K562 (cell line): ENCODE results near the gene SLC13A3. TPM values are rescaled to one million over a fixed set of nuclear protein-coding genes. Genes with fewer than 3 reads are reported as not detected.

ENCODE experiments used
- ATAC-seq: fragments of 200-7000 bp; cut with Tn5 transposase; 3 replicates; pipeline ENCODE4 v1.9.1; 2020; ENCODE audit warnings: moderate library complexity
- BruUV-seq: library from RNA; stranded (reverse); fragments of 400-500 nt; replicated peaks from 2 replicates; lab custom pipeline; 2021; lab: Mats Ljungman, UMichigan
- CTCF ChIA-PET: fragments of 300-600 bp; formaldehyde crosslinking; extraction: SDS; loops from one replicate; lab custom pipeline; 2021; ENCODE audit warnings: low intra/inter-chr PET ratio; lab: Yijun Ruan, JAX
- POLR2A ChIA-PET: fragments of 300-600, 350-650 bp; sonication (Branson Sonifier 250); formaldehyde crosslinking; extraction: SDS; loops from one replicate; lab custom pipeline; 2021; ENCODE audit warnings: antibody characterized with exemption, inconsistent platforms; lab: Yijun Ruan, JAX
- DNase-seq, 4 experiments: peaks; one replicate each; pipeline versions ENCODE4 v3.0.0 to v3.0.0-alpha.2; 2011 to 2018; ENCODE audit warnings: low spot score in 3 of 4, mixed read lengths in 3 of 4; ENCODE audit errors: extremely low read depth in 1 of 4
- FAIRE-seq: peaks from 2 replicates; lab custom pipeline; 2011; peaks lifted over from hg19 to GRCh38; lab: Jason Lieb, UNC
- H2AFZ ChIP-seq: 2 replicates; pipeline ENCODE4 v1.6.0; 2011; ENCODE audit warnings: low read depth, low read length, control low read depth, inconsistent platforms
- H3K27ac ChIP-seq: fragments of 200-600 bp; 3 replicates; pipeline ENCODE4 v1.8.0; 2011; ENCODE audit warnings: low read depth, mild to moderate bottlenecking, control low read depth, inconsistent platforms, low read length, moderate library complexity, mixed read lengths; ENCODE audit errors: extremely low read depth
- H3K27me3 ChIP-seq, 2 experiments: fragments of 300-600 bp in 1 of 2; 2 replicates in 1 of 2; 3 replicates in 1 of 2; pipeline versions ENCODE4 v1.6.0 to v1.8.0; 2011; ENCODE audit warnings: inconsistent platforms in 2 of 2, low read length in 2 of 2, mild to moderate bottlenecking in 1 of 2, mixed read lengths in 1 of 2, moderate library complexity in 1 of 2; ENCODE audit not compliant: control insufficient read depth in 2 of 2, insufficient read depth in 2 of 2
- H3K36me3 ChIP-seq: fragments of 300-600 bp; 3 replicates; pipeline ENCODE4 v1.8.0; 2011; ENCODE audit warnings: mild to moderate bottlenecking, low read length, inconsistent platforms; ENCODE audit not compliant: control insufficient read depth, insufficient read depth
- H3K4me1 ChIP-seq, 2 experiments: fragments of 200-600 bp in 1 of 2; replicated peaks in 1 of 2; 2 replicates in 1 of 2; 3 replicates in 1 of 2; pipeline versions ENCODE4 v1.5.1 to v1.8.0; 2011; ENCODE audit warnings: inconsistent platforms in 2 of 2, low read length in 2 of 2, mild to moderate bottlenecking in 1 of 2, mixed read lengths in 1 of 2, moderate library complexity in 1 of 2; ENCODE audit not compliant: control insufficient read depth in 2 of 2, insufficient read depth in 2 of 2
- H3K4me2 ChIP-seq: 2 replicates; pipeline ENCODE4 v1.6.1; 2011; ENCODE audit warnings: low read length, control low read depth, inconsistent platforms, mixed read lengths; ENCODE audit not compliant: insufficient read depth
- H3K4me3 ChIP-seq: fragments of 200-600 bp; sonication (generic), shearing (Covaris generic); 2 replicates; pipeline ENCODE4 v1.5.1; 2016; ENCODE audit warnings: control low read depth, inconsistent platforms
- H3K79me2 ChIP-seq: fragments of 200-600 bp; 3 replicates; pipeline ENCODE4 v1.8.0; 2011; ENCODE audit warnings: low read length, inconsistent platforms; ENCODE audit not compliant: control insufficient read depth, insufficient read depth
- H3K9ac ChIP-seq, 2 experiments: 2 replicates each; pipeline versions ENCODE4 v1.6.0 to v1.6.1; 2011; ENCODE audit warnings: low read depth in 2 of 2, low read length in 2 of 2, control low read depth in 1 of 2, inconsistent platforms in 1 of 2, mild to moderate bottlenecking in 1 of 2, mixed read lengths in 1 of 2; ENCODE audit not compliant: insufficient read depth in 1 of 2
- H3K9me1 ChIP-seq: one replicate; pipeline ENCODE4 v1.6.0; 2011; ENCODE audit warnings: inconsistent platforms, mild to moderate bottlenecking, low read length, moderate library complexity; ENCODE audit not compliant: control insufficient read depth, insufficient read depth
- H3K9me3 ChIP-seq: replicated peaks from 2 replicates; pipeline ENCODE4 v1.5.1; 2011; ENCODE audit warnings: low read depth, low read length, inconsistent platforms; ENCODE audit not compliant: control insufficient read depth, insufficient read depth
- H4K20me1 ChIP-seq: replicated peaks from 2 replicates; pipeline ENCODE4 v1.6.1; 2011; ENCODE audit warnings: low read length, inconsistent platforms, mixed read lengths; ENCODE audit not compliant: control insufficient read depth, insufficient read depth
- ADNP ChIP-seq: fragments of 200-800 bp; sonication (Bioruptor generic); IDR thresholded peaks from 2 replicates; pipeline ENCODE4 v1.6.1; 2016; ENCODE audit warnings: missing genetic modification characterization, missing compliant biosample characterization
- BCOR ChIP-seq: fragments of 450-650 bp; IDR thresholded peaks from 2 replicates; pipeline ENCODE4 v1.6.1; 2016
- BRD4 ChIP-seq: fragments of 200-600 bp; sonication (generic); IDR thresholded peaks from 2 replicates; pipeline ENCODE4 v1.6.1; 2017; ENCODE audit warnings: inconsistent platforms
- HEY1 ChIP-seq: fragments of 250-450 bp; sonication (Bioruptor Pico); IDR thresholded peaks from 2 replicates; pipeline ENCODE4 v1.5.0; 2020; ENCODE audit warnings: mild to moderate bottlenecking, moderate library complexity, borderline replicate concordance
- KDM1A ChIP-seq, 2 experiments: fragments of 450-650 bp; IDR thresholded peaks; 2 replicates each; pipeline ENCODE4 v1.6.1; 2016; ENCODE audit warnings: mild to moderate bottlenecking in 2 of 2
- MCM7 ChIP-seq, 2 experiments: fragments of 450-650 bp; IDR thresholded peaks; 2 replicates each; pipeline ENCODE4 v1.6.1; 2016 to 2018
- NR2C2 ChIP-seq, 2 experiments: fragments of 200-800 bp in 1 of 2; sonication (Bioruptor generic) in 1 of 2; sonication (generic) in 1 of 2; formaldehyde crosslinking in 1 of 2; IDR thresholded peaks; 2 replicates each; pipeline versions ENCODE4 v1.6.1 to v1.8.0; 2016 to 2022; ENCODE audit warnings: mild to moderate bottlenecking in 1 of 2, missing compliant biosample characterization in 1 of 2, missing genetic modification characterization in 1 of 2, missing genetic modification reagents in 1 of 2
- RBM25 ChIP-seq: fragments of 200-400 bp; formaldehyde crosslinking; IDR thresholded peaks from 2 replicates; pipeline ENCODE4 v1.6.1; 2018; ENCODE audit warnings: low read length, low read depth, moderate library complexity; ENCODE audit not compliant: severe bottlenecking
- WGBS: fragments of 100-300 bp; shearing (Covaris generic); methylation state at CpG from one replicate; pipeline ENCODE4 v1.1.6; 2016; ENCODE audit warnings: low coverage, mixed read lengths; ENCODE audit not compliant: insufficient coverage; ENCODE audit errors: missing lambda C conversion rate; 5-methylcytosine and 5-hydroxymethylcytosine counted together
- in situ Hi-C: fragments of 300-500 bp; cut with MboI; formaldehyde crosslinking; loops from 4 replicates; pipeline ENCODE4 v1.15.0; 2018; ENCODE audit warnings: inconsistent platforms, mixed read lengths
- intact Hi-C: fragments of 100-400 bp; cut with micrococcal nuclease; formaldehyde crosslinking; loops from 2 replicates; pipeline ENCODE4 v1.14.2; 2022
- polyA plus RNA-seq, 8 experiments: library from polyadenylated mRNA; depleted of rRNA in 4 of 8; stranded (reverse) in 5 of 8; unstranded in 3 of 8; fragments of >200 nt; fragmentation: Nextera tagmentation in 2 of 8; fragmentation: Illumina TruSeq in 1 of 8; extraction: Ambion mirVana in 2 of 8; extraction: Trizol in 1 of 8; gene quantifications; 2 replicates each; pipeline versions ENCODE4 v1.2.1 to v1.2.3, GENCODE V29; 2011 to 2014; ENCODE audit warnings: inconsistent platforms in 1 of 8, missing spikeins in 1 of 8
- total RNA-seq, 7 experiments: library from RNA; depleted of rRNA in 6 of 7; stranded (reverse); fragments of >200 nt in 6 of 7; fragmentation: Illumina TruSeq in 2 of 7; extraction: Trizol in 2 of 7; gene quantifications; 2 replicates each; pipeline versions ENCODE4 v1.2.1 to v1.2.3, GENCODE V29; 2011 to 2021; ENCODE audit warnings: low replicate concordance in 1 of 7
- TF ChIP-seq, protein P1 (sequence below), 2 experiments: fragments of 450-650 bp; IDR thresholded peaks; 2 replicates each; pipeline ENCODE4 v1.6.1; 2018; ENCODE audit warnings: mild to moderate bottlenecking in 2 of 2, low read depth in 1 of 2; ENCODE audit not compliant: partially characterized antibody in 2 of 2
- TF ChIP-seq, protein P2 (sequence below): sonication (generic); formaldehyde crosslinking; IDR thresholded peaks from 2 replicates; pipeline ENCODE4 v1.8.0; 2023; ENCODE audit warnings: mild to moderate bottlenecking, missing genetic modification reagents
- TF ChIP-seq, protein P3 (sequence below): fragments of 450-650 bp; IDR thresholded peaks from 2 replicates; pipeline ENCODE4 v1.6.1; 2016; ENCODE audit warnings: missing biosample characterization, missing genetic modification characterization

SLC13A3 gene
- total and polyA plus RNA-seq, 9 of the 15 experiments (the other 6 are each of a cell fraction or from before 2014, with no cell fraction given) = 5.5 to 16.4 (median 8.5) TPM

DNA sequence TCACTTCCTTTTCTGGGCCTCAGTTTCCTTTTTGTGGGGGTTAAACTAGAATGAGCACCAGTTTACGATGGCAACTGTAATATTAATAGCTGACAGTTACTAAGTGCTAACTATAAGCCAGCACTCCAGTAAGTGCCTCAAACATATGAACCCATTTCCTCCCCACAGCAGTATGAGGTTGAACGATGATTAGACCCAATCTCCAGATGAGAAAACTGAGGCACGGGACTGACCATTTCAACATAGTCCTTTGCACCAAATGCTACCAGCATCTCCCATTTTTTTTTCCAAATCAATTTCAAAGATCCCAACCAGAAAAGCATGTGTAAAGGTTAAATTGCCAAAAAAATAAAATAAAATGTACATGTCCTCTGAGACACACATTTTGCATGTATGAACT, 7.1 kb downstream of the SLC13A3 start:
- intact Hi-C loops (loop anchor here (10.0 kb wide), 1 partner anchor 79 kb away; no protein-coding TSS in a partner anchor), in situ Hi-C loops (no loop called here)
- Histone ChIP-seq H2AFZ (no peak overlapping the region), H3K9me3 (no peaks in the 10 kb centered on the region), H3K9ac (no peak overlapping the region), H3K36me3 (no peaks in the 10 kb centered on the region), H3K27ac (no peak overlapping the region), H3K4me2 (no peak overlapping the region), H3K9me1 (no peaks in the 10 kb centered on the region), H3K79me2 (no peaks in the 10 kb centered on the region), H3K4me1 (peaks cover 9% of the 10 kb centered on the region in 2 experiments; a peak in 3 of 5 replicates), H3K27me3 (no peaks in the 10 kb centered on the region), H3K4me3 (no peak overlapping the region), H4K20me1 (no peaks in the 10 kb centered on the region; the same call in 1 of the 2 replicates)
- CTCF ChIA-PET = no interaction called here
- 90% methylated on average over 3 of the region's 3 CpGs for WGBS
- ATAC-seq = no peak
- no TSS peak for BruUV-seq
- no peak for DNase-seq
- no peak for FAIRE-seq
- POLR2A ChIA-PET = interaction anchor here (1.2 kb wide), 1 partner anchor 14 kb away, joined by 3 read pairs; no protein-coding TSS in a partner anchor
- TF ChIP-seq MCM7 (IDR thresholded peaks at IDR 0.05) (no peak), HEY1 (CRISPR knock-in tag) (no peak), KDM1A (IDR thresholded peaks at IDR 0.05) (peak; percentile 32 to 50; a peak in 2 of 4 replicates), RBM25 (peak; percentile 86), ADNP (peak; percentile 56; the same call in 1 of the 2 replicates), BCOR (peak; percentile 86), BRD4 (no peak), NR2C2 (CRISPR knock-in tag; IDR thresholded peaks at IDR 0.05) (no peak), NR2C2 (tag; IDR thresholded peaks at IDR 0.05) (no peak)
- TF ChIP-seq, protein P1, sequence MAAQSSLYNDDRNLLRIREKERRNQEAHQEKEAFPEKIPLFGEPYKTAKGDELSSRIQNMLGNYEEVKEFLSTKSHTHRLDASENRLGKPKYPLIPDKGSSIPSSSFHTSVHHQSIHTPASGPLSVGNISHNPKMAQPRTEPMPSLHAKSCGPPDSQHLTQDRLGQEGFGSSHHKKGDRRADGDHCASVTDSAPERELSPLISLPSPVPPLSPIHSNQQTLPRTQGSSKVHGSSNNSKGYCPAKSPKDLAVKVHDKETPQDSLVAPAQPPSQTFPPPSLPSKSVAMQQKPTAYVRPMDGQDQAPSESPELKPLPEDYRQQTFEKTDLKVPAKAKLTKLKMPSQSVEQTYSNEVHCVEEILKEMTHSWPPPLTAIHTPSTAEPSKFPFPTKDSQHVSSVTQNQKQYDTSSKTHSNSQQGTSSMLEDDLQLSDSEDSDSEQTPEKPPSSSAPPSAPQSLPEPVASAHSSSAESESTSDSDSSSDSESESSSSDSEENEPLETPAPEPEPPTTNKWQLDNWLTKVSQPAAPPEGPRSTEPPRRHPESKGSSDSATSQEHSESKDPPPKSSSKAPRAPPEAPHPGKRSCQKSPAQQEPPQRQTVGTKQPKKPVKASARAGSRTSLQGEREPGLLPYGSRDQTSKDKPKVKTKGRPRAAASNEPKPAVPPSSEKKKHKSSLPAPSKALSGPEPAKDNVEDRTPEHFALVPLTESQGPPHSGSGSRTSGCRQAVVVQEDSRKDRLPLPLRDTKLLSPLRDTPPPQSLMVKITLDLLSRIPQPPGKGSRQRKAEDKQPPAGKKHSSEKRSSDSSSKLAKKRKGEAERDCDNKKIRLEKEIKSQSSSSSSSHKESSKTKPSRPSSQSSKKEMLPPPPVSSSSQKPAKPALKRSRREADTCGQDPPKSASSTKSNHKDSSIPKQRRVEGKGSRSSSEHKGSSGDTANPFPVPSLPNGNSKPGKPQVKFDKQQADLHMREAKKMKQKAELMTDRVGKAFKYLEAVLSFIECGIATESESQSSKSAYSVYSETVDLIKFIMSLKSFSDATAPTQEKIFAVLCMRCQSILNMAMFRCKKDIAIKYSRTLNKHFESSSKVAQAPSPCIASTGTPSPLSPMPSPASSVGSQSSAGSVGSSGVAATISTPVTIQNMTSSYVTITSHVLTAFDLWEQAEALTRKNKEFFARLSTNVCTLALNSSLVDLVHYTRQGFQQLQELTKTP (IDR thresholded peaks at IDR 0.05; ENCODE audit: low read depth in 1 of 2, partially characterized antibody in 2 of 2) = no peak
- TF ChIP-seq, protein P2, sequence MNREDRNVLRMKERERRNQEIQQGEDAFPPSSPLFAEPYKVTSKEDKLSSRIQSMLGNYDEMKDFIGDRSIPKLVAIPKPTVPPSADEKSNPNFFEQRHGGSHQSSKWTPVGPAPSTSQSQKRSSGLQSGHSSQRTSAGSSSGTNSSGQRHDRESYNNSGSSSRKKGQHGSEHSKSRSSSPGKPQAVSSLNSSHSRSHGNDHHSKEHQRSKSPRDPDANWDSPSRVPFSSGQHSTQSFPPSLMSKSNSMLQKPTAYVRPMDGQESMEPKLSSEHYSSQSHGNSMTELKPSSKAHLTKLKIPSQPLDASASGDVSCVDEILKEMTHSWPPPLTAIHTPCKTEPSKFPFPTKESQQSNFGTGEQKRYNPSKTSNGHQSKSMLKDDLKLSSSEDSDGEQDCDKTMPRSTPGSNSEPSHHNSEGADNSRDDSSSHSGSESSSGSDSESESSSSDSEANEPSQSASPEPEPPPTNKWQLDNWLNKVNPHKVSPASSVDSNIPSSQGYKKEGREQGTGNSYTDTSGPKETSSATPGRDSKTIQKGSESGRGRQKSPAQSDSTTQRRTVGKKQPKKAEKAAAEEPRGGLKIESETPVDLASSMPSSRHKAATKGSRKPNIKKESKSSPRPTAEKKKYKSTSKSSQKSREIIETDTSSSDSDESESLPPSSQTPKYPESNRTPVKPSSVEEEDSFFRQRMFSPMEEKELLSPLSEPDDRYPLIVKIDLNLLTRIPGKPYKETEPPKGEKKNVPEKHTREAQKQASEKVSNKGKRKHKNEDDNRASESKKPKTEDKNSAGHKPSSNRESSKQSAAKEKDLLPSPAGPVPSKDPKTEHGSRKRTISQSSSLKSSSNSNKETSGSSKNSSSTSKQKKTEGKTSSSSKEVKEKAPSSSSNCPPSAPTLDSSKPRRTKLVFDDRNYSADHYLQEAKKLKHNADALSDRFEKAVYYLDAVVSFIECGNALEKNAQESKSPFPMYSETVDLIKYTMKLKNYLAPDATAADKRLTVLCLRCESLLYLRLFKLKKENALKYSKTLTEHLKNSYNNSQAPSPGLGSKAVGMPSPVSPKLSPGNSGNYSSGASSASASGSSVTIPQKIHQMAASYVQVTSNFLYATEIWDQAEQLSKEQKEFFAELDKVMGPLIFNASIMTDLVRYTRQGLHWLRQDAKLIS = no peak
- TF ChIP-seq, protein P3, sequence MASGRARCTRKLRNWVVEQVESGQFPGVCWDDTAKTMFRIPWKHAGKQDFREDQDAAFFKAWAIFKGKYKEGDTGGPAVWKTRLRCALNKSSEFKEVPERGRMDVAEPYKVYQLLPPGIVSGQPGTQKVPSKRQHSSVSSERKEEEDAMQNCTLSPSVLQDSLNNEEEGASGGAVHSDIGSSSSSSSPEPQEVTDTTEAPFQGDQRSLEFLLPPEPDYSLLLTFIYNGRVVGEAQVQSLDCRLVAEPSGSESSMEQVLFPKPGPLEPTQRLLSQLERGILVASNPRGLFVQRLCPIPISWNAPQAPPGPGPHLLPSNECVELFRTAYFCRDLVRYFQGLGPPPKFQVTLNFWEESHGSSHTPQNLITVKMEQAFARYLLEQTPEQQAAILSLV = no peak
